Pancreas (tissue), 10 donors: ENCODE measurements around the gene RABGGTA. TPM values are rescaled to one million over a fixed set of nuclear protein-coding genes. Genes with fewer than 3 reads are reported as not detected.
A peak's percentile ranks its signal among the peaks of the same experiment; 100 is the strongest.
"Not testable (repeated sequence)": the region's sequence is repeated elsewhere in the genome, so short reads cannot be mapped to it uniquely, and the experiment has no call there.

ENCODE experiments used
- ATAC-seq, 4 donors: fragments of 200-7000 bp; cut with Tn5 transposase; one replicate each; pipeline versions ENCODE4 v1.8.0 to v1.9.1; 2020; ENCODE audit warnings: mild to moderate bottlenecking in 4 of 4, moderate library complexity in 4 of 4
- DNase-seq, 6 donors: peaks; one replicate each; pipeline ENCODE4 v3.0.0-alpha.2; 2020
- FAIRE-seq: peaks from 2 replicates; lab custom pipeline; 2012; peaks lifted over from hg19 to GRCh38; lab: Jason Lieb, UNC
- H3K27ac ChIP-seq, 4 donors: fragments of 200-600 bp; sonication (generic); 1 replicate in 3 of 4; 2 replicates in 1 of 4; pipeline versions ENCODE4 v1.5.0 to v1.8.0; 2020
- H3K27me3 ChIP-seq, 4 donors: fragments of 200-600 bp; one replicate each; pipeline ENCODE4 v1.8.0; 2021
- H3K36me3 ChIP-seq, 3 donors: fragments of 200-600 bp; sonication (generic) in 1 of 3; one replicate each; pipeline versions ENCODE4 v1.5.0 to v1.8.0; 2020 to 2021
- H3K4me1 ChIP-seq, 3 donors: fragments of 200-600 bp; one replicate each; pipeline ENCODE4 v1.8.0; 2021
- H3K4me3 ChIP-seq, 4 donors: fragments of 200-600 bp; sonication (generic) in 2 of 4; one replicate each; pipeline versions ENCODE4 v1.5.0 to v1.8.0; 2020 to 2021
- H3K9me3 ChIP-seq, 4 donors: fragments of 200-600 bp; one replicate each; pipeline ENCODE4 v1.8.0; 2021
- WGBS, 2 donors: extraction: QIAGEN DNeasy Blood & Tissue Kit; methylation state at CpG; one replicate each; pipeline ENCODE4 v1.1.7; 2013; 5-methylcytosine and 5-hydroxymethylcytosine counted together
- intact Hi-C, 3 donors: fragments of 100-400 bp; cut with DNase I; formaldehyde crosslinking; loops; one replicate each; pipeline versions ENCODE4 v1.11.1 to v1.14.2; 2022
- polyA plus RNA-seq, 2 donors: library from polyadenylated mRNA; stranded (reverse); fragments of 200-250 nt; gene quantifications; one replicate each; pipeline ENCODE4 v1.2.3, GENCODE V29; 2013
- total RNA-seq, 6 donors: library from RNA; stranded (reverse); fragmentation: NEBNext Ultra II Directional in 4 of 6; extraction: Animal tissue kit (Norgen Biotek cat#: 25700) in 4 of 6; gene quantifications; one replicate each; pipeline versions ENCODE4 v1.2.1 to v1.2.4, GENCODE V29; 2021 to 2023
- TF ChIP-seq, protein P1 (sequence below), 4 donors: fragments of 200-600 bp; sonication (generic) in 3 of 4; IDR thresholded peaks; one replicate each; pipeline versions ENCODE4 v1.5.0 to v1.8.0; 2021; ENCODE audit warnings: antibody characterized with exemption in 4 of 4
- donor health status: healthy with polysubstance abuse.
- donor health status: DM: no; HTN: no; CAD: no; lungs with moderate emphysema.
- donor health status: DM: no; HTN: no; CAD: no.
- donor health status: control.
- donor health status: control.
- donor health status: Bipolar disorder and iron deficiency.
- donor health status: DM: yes; HTN: yes; CAD: no.
- donor health status: DM: no; HTN: no; CAD: no.
- donor health status: DM: no; HTN: no; CAD: no.
- donor health status: DM: yes; HTN: yes; CAD: no.

RABGGTA gene
- total and polyA plus RNA-seq, 8 donors = 15.4 to 51.5 (median 19.9) TPM

GRCh38 chr14:24247422-24247821 lies 24.0 kb downstream of the RABGGTA start:
- Histone ChIP-seq H3K36me3 (no peaks in the 10 kb centered on the region), H3K4me3 (no peak overlapping the region), H3K9me3 (no peaks in the 10 kb centered on the region), H3K27me3 (no peaks in the 10 kb centered on the region), H3K4me1 (no peaks in the 10 kb centered on the region), H3K27ac (no peak overlapping the region)
- ATAC-seq (no peak), DNase-seq (no peak), FAIRE-seq (no peak)
- 56 to 65% methylated on average over 7 of the region's 7 CpGs for WGBS, 2 donors
- TF ChIP-seq, protein P1, sequence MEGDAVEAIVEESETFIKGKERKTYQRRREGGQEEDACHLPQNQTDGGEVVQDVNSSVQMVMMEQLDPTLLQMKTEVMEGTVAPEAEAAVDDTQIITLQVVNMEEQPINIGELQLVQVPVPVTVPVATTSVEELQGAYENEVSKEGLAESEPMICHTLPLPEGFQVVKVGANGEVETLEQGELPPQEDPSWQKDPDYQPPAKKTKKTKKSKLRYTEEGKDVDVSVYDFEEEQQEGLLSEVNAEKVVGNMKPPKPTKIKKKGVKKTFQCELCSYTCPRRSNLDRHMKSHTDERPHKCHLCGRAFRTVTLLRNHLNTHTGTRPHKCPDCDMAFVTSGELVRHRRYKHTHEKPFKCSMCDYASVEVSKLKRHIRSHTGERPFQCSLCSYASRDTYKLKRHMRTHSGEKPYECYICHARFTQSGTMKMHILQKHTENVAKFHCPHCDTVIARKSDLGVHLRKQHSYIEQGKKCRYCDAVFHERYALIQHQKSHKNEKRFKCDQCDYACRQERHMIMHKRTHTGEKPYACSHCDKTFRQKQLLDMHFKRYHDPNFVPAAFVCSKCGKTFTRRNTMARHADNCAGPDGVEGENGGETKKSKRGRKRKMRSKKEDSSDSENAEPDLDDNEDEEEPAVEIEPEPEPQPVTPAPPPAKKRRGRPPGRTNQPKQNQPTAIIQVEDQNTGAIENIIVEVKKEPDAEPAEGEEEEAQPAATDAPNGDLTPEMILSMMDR (IDR thresholded peaks at IDR 0.05) = no peak
- intact Hi-C loops = loop anchor here in 2 of 3 donors (5.0 kb wide), 2 partner anchors 35 to 50 kb away; partner anchors contain the start of genes DHRS1 (in 1 of the 2) and NOP9 (in 1 of the 2)

DNA sequence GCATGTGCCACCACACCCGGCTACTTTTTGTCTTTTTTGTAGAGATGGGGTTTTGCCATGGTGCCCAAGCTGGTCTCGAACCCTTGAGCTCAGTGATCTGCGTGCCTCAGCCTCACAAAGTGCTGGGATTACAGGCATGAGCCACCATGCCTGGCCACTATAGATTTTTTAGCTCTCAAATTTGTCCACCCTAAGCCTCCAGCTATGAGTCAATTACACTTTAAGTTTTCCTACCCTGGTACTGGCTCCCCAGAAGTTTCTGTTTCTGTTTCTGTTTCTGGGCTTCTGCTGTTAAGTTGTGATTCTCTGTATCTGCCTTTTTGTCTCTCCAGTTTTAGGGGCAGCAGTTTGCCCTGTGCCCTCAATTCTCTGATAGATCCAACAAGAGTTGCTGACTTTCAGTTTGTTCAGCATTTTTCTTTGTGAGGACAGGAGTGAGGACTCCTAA lies 24.6 kb downstream of the RABGGTA start:
- 74 to 89% methylated on average over 3 of the region's 3 CpGs for WGBS, 2 donors
- peak in 1 of 6 donors; percentile 7 for DNase-seq
- Histone ChIP-seq H3K36me3 (no peaks in the 10 kb centered on the region), H3K9me3 (no peaks in the 10 kb centered on the region), H3K27ac (no peak overlapping the region), H3K27me3 (no peaks in the 10 kb centered on the region), H3K4me3 (no peak overlapping the region), H3K4me1 (no peaks in the 10 kb centered on the region)
- TF ChIP-seq, protein P1 (IDR thresholded peaks at IDR 0.05) = no peak
- FAIRE-seq = no peak
- no peak for ATAC-seq
- intact Hi-C loops = loop anchor here in 2 of 3 donors (5.0 kb wide), 2 partner anchors 36 to 51 kb away; partner anchors contain the start of genes DHRS1 (in 1 of the 2) and NOP9 (in 1 of the 2)

DNA sequence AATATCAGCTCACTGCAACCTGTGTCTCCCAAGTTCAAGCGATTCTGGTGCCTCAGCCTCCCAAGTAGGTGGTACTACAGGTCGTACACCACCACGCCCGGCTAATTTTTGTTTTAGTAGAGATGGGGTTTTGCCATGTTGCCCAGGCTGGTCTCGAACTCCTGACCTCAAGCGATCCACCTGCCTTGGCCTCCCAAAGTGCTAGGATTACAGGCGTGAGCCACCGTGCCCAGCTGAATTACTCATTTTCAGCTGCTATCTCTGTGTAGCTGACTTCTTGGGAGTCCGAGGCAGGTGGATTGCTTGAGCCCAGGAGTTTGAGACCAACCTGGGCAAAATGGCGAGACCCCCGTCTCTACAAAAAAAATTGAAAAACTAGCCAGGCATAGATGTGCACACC lies 26.0 kb downstream of the RABGGTA start:
- ATAC-seq, H3K27me3 ChIP-seq, H3K36me3 ChIP-seq, FAIRE-seq, H3K4me3 ChIP-seq, H3K27ac ChIP-seq, H3K9me3 ChIP-seq: not testable (repeated sequence)
- WGBS, 2 donors = 80 to 89% methylated on average over 11 of the region's 11 CpGs
- peak in 1 of 6 donors; percentile 14 for DNase-seq
- intact Hi-C loops = loop anchor here in 2 of 3 donors (5.0 kb wide), 2 partner anchors 37 to 52 kb away; partner anchors contain the start of genes DHRS1 (in 1 of the 2) and NOP9 (in 1 of the 2)
- H3K4me1 ChIP-seq = peaks cover 8 to 14% (median 9%) of the 10 kb centered on the region in 3 donors

DNA sequence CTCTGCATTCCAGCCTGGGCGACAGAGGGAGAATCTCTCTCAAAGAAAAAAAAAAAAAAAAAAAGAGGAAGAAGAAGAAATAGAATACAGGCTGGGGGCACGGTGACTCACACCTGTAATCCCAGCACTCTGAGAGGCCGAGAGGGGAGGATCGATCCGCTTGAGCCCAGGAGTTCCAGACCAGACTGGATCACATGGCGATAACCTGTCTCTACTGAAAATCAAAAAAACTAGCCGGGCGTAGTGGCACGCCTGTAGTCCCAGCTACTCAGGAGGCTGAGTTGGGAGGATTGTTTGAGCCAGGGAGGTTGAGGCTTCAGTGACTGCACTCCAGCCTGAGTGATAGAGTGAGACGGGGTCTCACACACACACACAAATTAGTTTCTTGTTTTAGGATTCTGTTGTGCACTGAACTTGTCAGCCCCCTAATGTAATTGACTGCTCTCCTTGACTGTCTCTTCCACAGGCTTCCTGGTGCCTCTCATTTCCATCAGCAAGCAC lies 28.0 kb downstream of the RABGGTA start:
- Histone ChIP-seq H3K27me3 (no peaks in the 10 kb centered on the region), H3K27ac (peak overlapping the region; percentile 98 to 100 (median 100)), H3K9me3 (no peaks in the 10 kb centered on the region), H3K4me3 (peak overlapping the region; percentile 42 to 79 (median 60)), H3K36me3 (peaks cover 0 to 17% (median 16%) of the 10 kb centered on the region in 3 donors), H3K4me1 (peaks cover 14 to 27% (median 23%) of the 10 kb centered on the region in 3 donors)
- TF ChIP-seq, protein P1 (IDR thresholded peaks at IDR 0.05) = no peak
- 41 to 42% methylated on average over 10 of the region's 10 CpGs for WGBS, 2 donors
- intact Hi-C loops = no loop called here
- FAIRE-seq (no peak), ATAC-seq (peak in 3 of 4 donors; percentile 1 to 10 (median 4)), DNase-seq (peak in 1 of 6 donors; percentile 39)

- H3K9me3 ChIP-seq = no peaks in the 10 kb centered on the region
- WGBS, 2 donors = 1% methylated on average over 36 to 39 of the region's 39 CpGs
- H3K36me3 ChIP-seq = peaks cover 3 to 30% (median 16%) of the 10 kb centered on the region in 3 donors
- H3K4me3 ChIP-seq = peak overlapping the region; percentile 42 to 79 (median 60)
- no peak for FAIRE-seq
- intact Hi-C loops = no loop called here
- peaks cover 14 to 27% (median 23%) of the 10 kb centered on the region in 3 donors for H3K4me1 ChIP-seq
- ATAC-seq = peak; percentile 91 to 95 (median 92)
- H3K27ac ChIP-seq = peak overlapping the region; percentile 98 to 100 (median 100)
- TF ChIP-seq, protein P1 (IDR thresholded peaks at IDR 0.05) = peak; percentile 47 to 64 (median 63)
- no peaks in the 10 kb centered on the region for H3K27me3 ChIP-seq
- DNase-seq = peak; percentile 93 to 97 (median 94)
Measured at GRCh38 chr14:24241829-24242443, 29.5 kb downstream of the RABGGTA start.
